ENCODE data around the gene GARNL3.

Gene GARNL3

DNA sequence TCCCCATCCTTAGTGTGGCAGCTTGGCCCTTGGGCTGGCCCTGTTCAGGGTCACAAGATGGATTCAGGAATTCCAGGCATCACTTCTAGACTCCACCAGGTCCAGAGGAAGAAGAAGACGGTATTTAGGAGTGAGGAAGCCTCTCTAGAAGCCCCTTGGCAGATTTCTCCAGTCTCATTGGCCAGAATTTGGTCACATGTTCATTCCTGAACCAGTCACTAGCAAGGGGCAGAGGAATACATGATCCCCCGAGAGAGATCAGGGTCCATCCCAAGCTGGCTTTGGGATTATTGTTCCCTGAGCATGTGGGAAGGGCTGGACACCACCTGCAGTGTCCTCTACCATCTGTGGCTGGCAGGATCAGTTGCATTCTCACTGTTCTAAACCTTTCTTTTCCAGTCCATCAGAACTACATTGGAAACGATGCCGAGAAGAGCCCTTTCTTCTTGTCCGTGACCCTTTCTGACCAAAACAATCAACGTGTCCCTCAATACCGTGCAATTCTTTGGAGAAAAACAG is 48.5 kb downstream of the GARNL3 start:
- no peak for DNase-seq (ENCODE audit: low read depth in 2 of 2)

DNA sequence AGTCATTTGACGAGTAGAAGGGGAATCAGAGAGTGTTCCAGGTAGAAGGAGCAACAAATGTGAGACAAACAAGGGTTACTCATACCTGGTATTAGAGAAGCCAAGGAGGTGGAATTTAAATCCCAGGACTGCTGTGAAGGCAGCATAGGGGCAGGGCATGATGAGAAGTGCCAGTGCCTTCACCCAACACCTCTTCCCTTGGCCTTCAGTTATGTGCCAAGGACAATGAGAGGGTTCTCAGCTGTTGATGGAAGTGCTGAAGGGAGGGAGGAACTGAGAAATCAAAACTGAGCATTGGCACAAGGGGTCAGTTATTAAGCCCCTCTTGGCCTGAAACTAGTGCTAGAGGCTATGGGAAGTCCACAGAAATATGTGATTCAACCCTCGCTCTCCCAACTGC is 50.3 kb downstream of the GARNL3 start:
- no peak for DNase-seq (ENCODE audit: low read depth in 2 of 2)

DNA sequence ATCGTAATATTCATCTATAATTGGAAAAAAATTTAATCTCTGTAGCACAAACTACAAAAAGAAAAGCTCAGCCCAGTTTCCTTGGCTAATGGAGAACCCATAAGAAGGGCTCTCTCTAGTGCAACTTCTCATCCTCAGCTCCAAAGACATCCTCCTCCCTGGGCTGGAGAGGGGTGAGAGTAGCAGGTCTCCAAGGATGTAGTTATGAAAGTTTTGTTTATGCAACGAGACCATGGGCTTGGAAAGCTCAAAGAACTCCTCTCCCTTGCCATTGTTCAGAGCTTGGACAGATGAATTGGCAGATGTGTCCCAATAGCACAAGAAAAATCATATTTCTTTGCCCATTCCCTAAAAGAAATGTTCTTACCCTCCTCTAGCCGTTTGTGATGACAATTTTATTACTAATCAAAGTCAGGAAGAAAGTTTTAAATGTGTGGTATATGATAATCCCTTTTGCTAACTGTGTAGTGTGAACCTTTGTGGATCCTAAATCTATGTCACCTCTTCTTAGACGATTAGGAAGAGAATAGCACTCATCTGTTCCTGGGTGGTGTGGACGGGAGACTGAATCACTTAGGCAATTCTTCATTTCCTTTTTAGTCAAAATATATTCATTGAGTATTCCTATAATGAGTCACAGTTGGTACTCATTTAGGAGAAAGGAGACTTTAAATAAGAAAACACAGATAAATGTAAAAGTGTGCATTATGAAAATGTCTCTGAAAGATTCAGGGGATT is 52.2 kb downstream of the GARNL3 start:
- DNase-seq (ENCODE audit: low read depth in 2 of 2), result peak in 1 of 2 donors; percentile 10

DNA sequence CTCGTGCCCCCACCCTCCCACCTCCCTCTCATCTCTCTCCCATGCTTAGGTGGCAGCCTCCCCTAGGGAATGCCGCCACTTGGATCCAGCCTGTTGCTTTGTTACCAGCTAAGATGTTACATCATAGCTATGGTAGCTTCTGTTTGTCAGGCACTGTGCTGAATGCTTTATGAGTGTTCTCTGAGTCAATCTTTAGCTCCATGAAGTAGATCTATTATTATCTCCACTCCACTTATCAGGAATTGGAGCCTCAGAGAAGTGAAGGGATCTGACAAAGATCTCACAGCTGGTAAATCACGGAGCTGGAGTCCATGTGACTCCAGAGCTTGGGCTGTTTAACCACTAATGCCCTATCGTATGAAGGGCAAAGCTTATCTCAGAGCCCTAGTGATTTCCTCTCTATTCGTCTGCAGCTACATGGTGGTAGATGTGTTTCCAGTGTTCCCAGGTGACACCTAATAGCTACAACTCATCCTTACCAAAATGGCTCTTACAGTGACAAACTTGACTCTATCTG is 54.1 kb downstream of the GARNL3 start:
- DNase-seq (ENCODE audit: low read depth in 2 of 2), result no peak

DNA sequence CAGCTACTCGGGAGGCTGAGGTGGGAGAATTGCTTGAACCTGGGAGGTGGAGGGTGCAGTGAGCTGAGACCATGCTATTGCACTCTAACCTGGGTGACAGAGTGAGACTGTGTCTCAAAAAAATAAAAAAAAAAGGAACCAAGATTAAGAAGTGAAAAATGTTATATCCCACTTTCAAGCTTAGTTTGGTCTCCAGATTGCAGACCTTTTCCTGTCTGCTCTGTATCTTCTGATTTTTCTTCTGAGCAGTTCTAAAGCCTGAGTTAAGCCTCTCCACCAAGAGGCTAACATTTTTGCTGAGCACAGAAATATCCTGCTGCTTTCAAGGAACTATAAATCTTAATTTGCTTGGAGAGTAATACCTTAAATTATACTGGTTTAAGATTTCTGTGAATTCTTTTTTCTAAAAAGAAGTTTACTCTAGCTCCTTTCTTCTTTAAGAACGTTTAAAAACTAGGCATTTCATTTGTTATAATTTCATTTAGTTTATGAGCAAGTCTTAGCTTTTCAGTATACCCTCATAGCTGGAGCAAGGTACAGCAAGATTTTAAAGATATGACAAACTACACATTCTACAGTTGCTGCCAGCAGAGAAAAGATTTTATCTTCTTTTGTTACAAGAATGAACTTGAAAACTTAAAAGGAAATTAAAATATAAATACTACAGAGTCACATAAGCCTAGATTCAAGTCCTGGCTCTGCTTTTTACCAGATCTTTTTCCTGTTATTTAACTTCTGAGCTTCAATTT is 55.0 kb downstream of the GARNL3 start:
- DNase-seq (ENCODE audit: low read depth in 2 of 2), result no peak

DNA sequence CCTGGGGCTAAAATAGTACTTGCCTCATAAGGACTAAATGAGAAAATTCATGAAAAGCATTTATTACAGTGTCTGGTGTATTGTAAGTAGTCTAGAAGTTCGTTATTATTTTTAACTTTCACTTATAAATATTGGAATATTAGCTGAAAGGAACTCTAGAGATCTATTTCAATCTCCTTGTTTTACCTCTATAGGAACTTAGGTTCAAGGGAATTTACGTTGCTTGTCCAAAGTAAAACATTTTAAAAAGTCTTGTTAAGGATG is 55.5 kb downstream of the GARNL3 start:
- no peak for DNase-seq (ENCODE audit: low read depth in 2 of 2)

DNA sequence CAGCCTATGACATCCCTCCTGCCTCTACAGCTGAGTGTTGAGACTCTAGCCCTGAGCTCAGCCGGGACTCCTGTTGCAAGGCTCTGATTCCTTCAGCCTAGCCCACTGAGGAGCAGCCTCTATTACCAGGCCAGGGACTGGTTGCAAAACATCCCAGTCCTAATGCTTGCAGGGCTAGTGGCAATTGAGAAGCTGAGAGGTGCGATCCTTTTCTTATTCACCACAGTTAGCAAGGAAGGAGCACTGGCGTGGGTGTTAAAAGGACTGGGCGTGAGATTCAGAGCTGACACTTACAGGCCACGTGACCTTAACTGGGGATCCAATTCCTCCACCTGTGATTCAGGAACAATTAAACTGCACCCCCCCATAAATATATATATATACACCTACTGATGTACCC is 58.8 kb downstream of the GARNL3 start:
- DNase-seq (ENCODE audit: low read depth in 2 of 2), result no peak

DNA sequence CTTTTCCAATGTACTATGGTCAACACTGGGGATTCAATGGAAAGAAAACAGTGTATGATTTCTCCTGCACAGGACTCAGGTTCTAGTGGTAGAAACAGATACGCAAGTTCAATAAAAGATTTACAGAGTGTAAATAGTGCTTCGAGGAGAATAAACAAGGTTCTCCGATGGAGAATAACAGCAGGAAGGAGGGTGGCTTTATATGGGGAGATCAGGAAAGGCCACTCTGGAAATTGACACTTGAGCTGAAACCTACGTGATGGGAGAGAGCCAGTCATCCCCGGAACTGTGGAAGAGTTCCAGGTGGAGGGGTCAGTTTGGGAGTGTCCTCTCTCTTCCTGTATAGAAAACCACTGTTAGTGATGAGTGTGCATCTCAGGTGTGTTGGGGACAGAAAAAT is 65.9 kb downstream of the GARNL3 start:
- no peak for DNase-seq (ENCODE audit: low read depth in 2 of 2)

DNA sequence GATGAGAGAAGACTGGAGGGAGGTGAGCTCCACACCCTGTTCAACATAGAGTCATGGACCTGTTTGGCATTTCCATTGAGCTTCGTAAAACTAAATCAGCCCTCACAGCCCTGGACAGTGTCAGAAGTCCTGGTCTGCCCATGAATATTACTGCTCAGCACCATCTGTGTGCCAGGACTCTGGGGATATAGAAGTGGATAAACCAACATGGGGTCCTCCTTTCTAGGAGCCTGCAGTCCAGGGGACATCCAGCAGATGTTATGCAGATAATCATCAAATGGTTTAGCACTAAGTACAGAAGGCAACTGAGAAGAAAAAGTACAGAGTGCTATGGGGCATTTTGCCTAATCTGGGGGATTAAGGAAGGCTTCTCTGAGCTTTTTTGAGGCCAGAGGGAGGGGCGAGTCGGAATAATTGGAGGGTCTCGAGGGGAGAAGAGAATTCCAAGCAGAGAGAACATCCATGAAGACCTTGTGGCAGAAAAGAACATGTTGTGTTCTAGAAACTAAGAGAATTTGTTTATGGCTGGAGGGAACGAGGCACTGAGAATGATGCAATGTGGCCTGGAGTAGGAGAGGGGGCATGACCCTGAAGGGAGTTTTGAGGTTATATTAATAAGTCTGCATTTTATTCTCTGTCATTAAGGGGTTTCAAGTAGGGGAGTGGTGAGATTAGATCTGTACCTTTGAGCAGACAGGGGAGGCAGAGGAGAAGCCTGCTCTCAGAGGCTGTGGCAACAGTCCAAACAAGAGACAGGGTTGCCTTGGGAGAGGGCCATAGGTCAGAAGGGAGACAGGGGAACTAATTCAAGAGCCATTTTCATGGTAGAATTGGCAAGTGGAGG is 68.9 kb downstream of the GARNL3 start:
- DNase-seq (ENCODE audit: low read depth in 2 of 2), result no peak

DNA sequence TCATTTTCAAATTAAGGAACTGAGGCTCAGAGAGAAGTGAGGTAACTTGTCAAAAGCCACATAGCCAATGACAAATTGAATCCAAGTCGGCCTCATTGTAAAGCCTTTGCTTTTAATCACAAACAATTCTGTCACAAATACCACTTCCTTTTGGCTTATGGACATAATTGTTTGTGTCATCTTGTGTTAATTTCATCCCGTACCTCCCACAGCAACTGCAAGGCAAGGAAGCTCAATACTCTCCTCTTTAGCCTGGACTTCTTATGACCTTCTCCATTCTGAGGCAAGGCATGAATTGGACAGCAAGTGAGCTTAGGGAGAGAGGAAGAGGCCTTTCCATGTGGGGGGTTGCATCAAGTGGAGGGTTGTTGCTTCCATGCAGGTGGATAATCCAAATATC is 70.2 kb downstream of the GARNL3 start:
- DNase-seq (ENCODE audit: low read depth in 2 of 2), result no peak

DNA sequence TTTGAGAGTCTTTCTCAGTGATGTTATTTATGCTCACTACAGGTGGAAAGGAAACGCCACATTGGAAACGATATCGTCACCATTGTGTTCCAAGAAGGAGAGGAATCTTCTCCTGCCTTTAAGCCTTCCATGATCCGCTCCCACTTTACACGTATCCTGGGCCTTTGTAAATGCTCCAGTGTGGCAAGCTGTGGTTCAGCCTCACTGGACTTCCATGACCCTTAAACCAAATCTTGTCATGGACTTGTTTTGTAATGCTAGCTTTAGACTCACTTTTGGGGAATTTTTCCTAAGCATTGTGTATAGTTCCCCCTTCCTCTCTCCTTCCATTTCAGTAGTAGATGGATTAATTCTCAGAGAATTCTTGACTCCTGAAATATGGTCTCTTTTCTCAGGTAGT is 71.5 kb downstream of the GARNL3 start:
- no peak for DNase-seq (ENCODE audit: low read depth in 2 of 2)

DNA sequence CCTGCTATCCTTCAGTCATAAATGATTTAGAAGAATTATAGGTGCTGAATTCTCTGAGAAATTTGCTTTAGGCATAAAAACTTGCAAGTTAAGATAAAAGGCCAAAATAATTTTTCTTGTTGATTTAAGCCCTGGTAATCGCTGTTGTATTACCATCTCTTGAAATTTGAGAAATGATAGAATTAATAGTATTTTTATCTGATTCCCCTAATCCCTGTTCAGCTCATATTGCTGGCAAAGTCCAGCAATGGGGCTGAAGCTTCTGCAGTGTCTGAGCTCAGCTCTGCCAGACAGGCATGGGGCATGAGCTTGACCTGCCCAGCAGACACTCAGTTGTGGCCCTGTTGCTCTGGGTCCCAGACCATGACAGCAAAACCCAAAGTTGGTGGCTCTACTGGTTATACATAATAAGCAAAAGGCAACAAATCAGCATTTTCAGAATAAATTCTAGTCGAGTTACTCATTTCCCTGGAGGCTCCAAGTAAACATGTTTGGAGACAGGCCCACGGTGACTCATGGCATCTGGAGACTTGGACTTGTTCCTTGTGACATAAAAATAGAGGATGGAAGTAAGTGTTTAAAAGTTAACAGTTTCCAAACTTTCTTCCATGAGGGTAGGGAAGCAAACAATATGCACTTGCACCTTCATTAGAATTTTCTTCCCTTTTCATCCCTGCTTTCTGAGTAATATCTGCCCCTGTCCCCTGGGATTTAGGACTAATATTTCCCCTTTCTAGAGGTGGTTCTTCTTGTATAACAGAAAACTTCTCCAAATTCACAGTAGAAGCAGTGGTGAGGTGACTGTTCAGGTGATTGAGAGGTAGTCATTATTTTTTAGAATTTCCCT is 72.2 kb downstream of the GARNL3 start:
- DNase-seq (ENCODE audit: low read depth in 2 of 2), result no peak

DNA sequence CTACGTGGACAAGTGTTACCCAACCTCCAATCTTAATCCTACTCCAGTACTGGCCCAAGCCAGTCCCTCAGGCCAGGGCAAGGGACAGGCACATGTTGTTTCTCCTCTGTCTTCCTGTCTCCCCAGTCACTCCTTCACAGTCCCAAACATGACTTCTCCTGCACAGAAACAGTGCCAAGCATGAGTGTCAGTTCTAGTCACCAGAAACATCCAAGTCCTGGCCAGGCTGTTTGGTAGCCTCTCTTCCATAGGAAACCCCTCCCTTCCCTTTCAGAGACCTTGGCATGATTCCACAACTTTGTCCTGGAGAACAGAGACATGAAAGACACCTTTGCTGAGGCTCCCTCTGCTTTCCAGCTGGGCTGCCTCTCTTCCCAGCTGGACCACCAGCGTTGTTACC is 76.1 kb downstream of the GARNL3 start:
- no peak for DNase-seq (ENCODE audit: low read depth in 2 of 2)

DNA sequence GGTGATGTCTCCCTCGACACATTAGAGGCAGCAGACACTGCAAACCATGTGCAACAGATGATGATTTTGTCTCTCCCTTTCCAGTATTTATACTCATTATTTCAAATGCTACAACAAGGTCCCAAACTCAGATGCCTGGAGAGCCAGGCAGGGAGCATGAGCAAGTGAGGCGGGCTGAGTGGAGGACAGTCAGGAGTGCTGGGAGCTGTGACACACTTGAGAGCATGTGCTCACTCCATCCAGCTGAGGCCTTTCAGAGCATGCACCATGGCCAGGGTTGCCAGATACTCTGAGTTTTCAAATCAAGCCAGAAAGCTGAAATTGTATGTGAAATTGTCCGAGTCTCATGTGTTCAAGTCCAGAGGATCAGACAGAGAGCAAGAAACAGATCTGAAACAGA is 76.6 kb downstream of the GARNL3 start:
- DNase-seq (ENCODE audit: low read depth in 2 of 2), result no peak

DNA sequence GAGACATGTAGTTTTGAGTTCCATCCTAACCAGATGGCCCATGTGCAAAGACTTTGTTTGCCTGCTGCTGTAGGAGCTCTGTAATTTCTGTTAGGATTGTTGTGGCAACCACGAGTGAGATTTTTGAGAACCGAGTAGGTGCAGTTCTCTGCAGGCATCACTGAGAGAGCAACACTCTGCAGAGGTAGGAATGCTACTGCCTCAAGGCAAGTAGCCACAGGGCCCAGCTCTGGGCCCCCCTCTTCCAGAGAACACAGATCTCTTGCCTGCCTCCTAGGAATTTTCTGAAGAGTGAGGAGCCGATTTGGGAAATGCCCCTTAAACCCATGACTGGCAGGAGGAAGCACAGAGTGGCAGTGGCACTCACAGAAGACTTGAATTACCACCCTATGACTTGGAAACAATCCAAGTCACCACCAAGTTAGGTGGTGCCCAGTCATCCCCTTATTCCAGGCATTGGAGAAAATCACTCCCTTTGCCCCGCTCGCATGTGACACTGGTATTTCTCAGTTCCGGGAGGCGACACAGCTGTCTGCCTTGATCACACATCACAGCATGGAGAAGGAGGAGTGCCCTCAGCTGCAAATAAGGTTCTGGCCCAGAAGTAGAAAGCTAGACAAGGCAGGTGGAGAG is 79.9 kb downstream of the GARNL3 start:
- DNase-seq (ENCODE audit: low read depth in 2 of 2), result no peak

DNA sequence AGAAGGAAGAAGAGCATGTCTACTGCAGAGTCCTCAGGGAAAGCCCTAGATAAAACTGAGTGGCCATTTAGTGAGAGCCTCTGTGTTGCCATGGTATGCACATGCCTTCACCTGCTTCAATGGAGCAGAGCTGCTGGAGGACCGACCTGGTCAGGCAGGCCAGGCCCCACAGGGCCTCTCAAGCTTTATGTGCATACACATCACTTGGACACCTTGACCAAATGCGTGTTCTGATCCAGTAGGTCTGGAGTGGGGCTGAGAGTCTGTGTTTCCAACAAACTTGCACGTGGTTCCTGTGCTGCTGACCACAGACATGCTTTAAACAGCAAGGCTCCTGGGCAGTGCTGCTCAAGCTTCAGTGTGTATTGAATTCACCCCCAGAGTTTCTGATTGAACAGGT is 81.0 kb downstream of the GARNL3 start:
- DNase-seq (ENCODE audit: low read depth in 2 of 2), result no peak

DNA sequence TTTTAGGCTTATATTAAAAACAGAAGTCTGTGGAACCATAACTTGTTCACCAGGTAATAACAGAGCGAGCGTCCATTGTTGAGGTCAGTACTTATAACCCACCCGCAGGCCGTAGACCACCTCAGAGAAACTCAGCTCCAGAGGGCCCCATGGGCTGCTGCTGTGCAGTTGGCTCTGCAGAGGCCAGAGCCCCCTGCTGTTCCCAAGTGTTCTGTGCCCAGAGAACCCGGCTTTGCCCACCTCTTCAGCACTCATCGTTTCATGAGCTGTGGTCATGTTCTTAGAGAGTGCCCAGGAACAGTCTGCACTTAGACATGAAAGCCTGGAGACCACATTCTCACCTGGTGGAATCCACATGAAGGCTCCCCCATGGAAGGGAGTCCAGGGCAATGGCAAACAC is 82.0 kb downstream of the GARNL3 start:
- no peak for DNase-seq (ENCODE audit: low read depth in 2 of 2)

DNA sequence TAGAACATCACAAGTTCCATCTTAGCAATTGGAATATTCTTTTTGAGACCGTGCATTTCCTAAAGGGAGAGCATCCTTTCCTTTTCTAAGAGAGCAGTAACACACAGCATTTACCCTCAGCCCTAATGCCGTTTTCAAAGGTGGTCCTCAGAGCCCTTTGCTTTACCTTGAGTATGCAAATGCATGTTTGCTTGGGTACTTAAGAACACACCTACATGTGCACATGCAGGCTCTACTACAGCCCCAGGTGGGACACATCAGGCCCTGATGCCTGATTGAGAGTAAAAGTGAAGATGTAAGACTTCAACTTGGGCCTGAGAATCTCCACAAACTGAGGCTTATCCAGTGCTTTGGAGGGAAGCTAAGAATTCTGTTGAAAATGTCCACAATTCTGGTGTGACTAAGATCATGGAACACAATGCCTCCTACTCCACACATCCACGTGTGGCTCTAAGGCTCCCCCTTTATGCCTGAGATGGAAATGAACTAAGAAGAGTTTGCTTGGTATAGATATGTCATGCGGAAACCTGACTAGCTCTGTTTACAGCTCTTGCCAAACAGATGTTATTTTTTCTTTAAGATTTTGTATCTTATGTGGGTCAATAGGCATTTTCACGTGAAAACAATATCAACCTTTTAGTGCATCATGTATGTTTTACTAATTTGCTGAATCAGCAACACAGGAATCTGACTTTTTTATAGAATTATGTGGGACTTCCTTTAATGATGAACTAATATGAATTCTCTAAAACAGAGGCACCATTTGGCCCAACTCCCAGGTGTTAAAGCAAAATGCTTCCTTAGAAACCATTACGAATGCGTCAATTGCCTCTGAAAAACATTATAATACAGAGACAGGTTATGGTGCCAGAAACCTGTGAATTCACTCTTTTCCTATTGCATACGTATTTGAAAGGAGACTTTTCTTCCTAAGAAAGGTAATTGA is 83.5 kb downstream of the GARNL3 start:
- DNase-seq (ENCODE audit: low read depth in 2 of 2), result no peak

DNA sequence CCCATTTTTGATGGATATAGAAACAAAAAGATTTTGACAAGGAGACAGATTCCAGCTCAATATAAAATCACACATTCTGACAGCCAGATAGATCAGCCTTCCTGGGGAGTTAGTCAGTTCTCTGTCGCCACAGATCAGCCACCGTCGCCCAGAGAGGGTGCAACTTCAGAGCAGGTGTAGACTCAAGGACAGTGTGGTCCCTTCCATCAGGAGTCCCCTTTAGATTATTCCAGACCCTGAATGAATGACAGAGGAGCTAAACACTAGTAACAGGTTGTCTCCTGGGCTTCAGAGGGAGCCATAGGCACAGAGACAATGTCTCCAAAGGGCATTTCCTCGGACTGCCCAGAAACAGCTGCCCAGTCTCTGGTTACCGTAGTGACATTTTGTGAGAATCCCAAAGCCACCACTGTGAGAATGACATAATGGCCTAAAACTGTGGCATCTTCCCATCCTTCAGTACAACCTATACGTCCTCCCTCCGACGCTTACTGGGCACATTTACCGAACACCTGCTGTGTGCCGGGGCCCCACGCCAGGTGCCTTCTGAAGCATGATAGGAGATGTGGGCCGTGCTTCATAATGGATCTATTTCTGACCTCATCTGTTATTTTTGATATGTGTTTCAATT is 85.0 kb downstream of the GARNL3 start:
- DNase-seq (ENCODE audit: low read depth in 2 of 2), result no peak
